GM13977 (cell line): ENCODE results near the gene GAS5.
"Not testable (repeated sequence)": the region's sequence is repeated elsewhere in the genome, so short reads cannot be mapped to it uniquely, and the experiment has no call there.

Experiments used
- DNase-seq: peaks from one replicate; pipeline ENCODE4 v3.0.0; 2012; ENCODE audit warnings: low spot score
- CTCF ChIP-seq: IDR thresholded peaks from 2 replicates; pipeline ENCODE4 v1.5.1; 2012; ENCODE audit warnings: mild to moderate bottlenecking, control low read depth; ENCODE audit not compliant: insufficient read depth; ENCODE audit errors: extremely low read depth, missing control alignments
- in situ Hi-C: fragments of 300-500 bp; cut with MboI; formaldehyde crosslinking; loops from one replicate; pipeline ENCODE4 v1.12.0; 2022; ENCODE audit warnings: low sequenced_read_pairs, low pct_unique_long_range_greater_than_20kb, mixed read lengths, inconsistent platforms; ENCODE audit not compliant: unreplicated experiment

GAS5 gene

GRCh38 chr1:173888749-173889148, 21.0 kb upstream of the GAS5 start:
- in situ Hi-C loops = no loop called here
- TF ChIP-seq CTCF = no peak
- DNase-seq = no peak

DNA sequence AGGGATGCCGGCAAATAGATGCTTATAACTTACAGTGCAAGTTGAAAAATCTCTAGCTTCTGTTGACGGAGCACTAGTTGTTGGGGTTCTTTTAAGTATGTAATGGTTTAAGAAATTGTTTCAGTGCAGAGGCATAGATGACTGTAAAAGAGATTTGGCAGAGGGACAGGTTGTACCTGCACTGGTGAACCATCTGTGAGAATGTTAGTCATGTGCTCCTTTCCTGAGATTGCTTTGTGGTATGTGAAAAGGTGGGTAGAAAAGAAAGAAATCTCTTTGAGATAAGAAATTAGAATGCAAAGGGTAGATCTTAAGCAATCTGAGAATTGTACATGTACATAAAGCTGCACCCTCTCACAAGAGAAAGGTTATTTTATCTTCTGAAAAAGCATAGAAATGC, 19.8 kb upstream of the GAS5 start:
- no peak for DNase-seq
- no peak for TF ChIP-seq CTCF
- in situ Hi-C loops = no loop called here

- in situ Hi-C loops = no loop called here
- TF ChIP-seq CTCF = no peak
- no peak for DNase-seq
These were observed 19.2 kb upstream of the GAS5 start for GRCh38 chr1:173886746-173887611.

DNA sequence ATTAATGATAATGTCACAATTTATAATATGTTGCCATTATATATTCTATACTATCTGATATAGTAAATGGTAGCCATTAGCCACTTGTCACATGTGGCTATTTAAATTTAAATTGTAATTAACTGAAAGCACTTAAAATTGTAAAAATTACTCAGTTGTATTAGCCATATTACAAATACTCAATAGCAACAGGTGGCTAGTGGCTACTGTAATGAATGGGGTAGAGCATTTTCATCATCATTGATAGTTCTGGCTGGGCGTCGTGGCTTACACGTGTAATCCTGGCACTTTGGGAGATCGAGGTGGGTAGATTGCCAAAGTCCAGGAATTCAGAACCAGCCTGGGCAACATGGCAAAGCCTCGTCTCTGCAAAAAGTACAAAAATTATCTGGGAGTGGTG, 16.9 kb upstream of the GAS5 start:
- TF ChIP-seq CTCF = no peak
- in situ Hi-C loops = no loop called here
- no peak for DNase-seq

- in situ Hi-C loops = not testable (repeated sequence)
These were observed 13.3 kb upstream of the GAS5 start for GRCh38 chr1:173881117-173881516.

GRCh38 chr1:173878251-173878650, 10.5 kb upstream of the GAS5 start:
- no peak for DNase-seq
- in situ Hi-C loops = no loop called here
- TF ChIP-seq CTCF = no peak

More at GRCh38 chr1:173881117-173881516, 13.3 kb upstream of the GAS5 start:
- DNase-seq = not testable (repeated sequence)

DNA sequence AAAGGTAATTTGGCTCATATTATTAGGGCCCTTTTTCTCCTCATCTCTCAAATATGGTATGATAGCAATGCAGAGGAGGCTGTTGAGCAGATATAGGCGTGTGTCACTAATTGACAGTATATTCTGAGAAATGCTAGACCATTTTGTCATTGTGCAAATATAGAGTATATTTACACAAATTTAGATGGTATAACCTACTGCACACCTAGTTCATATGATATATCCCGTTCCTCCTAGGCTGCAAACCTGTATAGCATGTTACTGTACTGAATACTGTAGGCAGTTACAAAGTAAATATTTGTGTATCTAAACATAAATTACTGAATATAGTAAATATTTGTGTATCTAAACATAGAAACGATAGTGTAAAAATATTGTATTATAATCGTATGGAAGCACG, 8.9 kb upstream of the GAS5 start:
- no peak for DNase-seq
- in situ Hi-C loops = no loop called here
- TF ChIP-seq CTCF = no peak
